Activated CD4-positive, alpha-beta memory T cell treated with anti-CD3 and anti-CD28 coated beads, Interleukin-2, amount 10 ng/mL, durations not matched to agents 7 days and 5 days (primary cell): ENCODE data around the gene GSTO2. TPM values are rescaled to one million over a fixed set of nuclear protein-coding genes. Genes with fewer than 3 reads are reported as not detected.
A peak's percentile ranks its signal among the peaks of the same experiment; 100 is the strongest.

Experiments
- CTCF ChIA-PET: fragments of 350-600 bp; sonication (Branson Sonifier 250); formaldehyde crosslinking; loops from one replicate; lab custom pipeline; 2021; ENCODE audit warnings: antibody characterized with exemption, inconsistent platforms; lab: Charles Lee
- POLR2A ChIA-PET: fragments of 350-600 bp; sonication (Branson Sonifier 250); formaldehyde crosslinking; loops from one replicate; lab custom pipeline; 2021; ENCODE audit warnings: antibody characterized with exemption; lab: Charles Lee
- DNase-seq: peaks from one replicate; pipeline ENCODE4 v3.0.0-alpha.2; 2020
- H3K27ac Mint-ChIP-seq: one replicate; pipeline ENCODE4 v1.8.0; 2021; ENCODE audit warnings: mild to moderate bottlenecking, mixed read lengths
- H3K27me3 Mint-ChIP-seq: one replicate; pipeline ENCODE4 v1.8.0; 2021; ENCODE audit warnings: mixed read lengths
- H3K36me3 Mint-ChIP-seq: one replicate; pipeline ENCODE4 v1.8.0; 2021; ENCODE audit warnings: low read depth, mixed read lengths
- H3K4me1 Mint-ChIP-seq: one replicate; pipeline ENCODE4 v1.8.0; 2021; ENCODE audit warnings: mixed read lengths
- H3K4me3 Mint-ChIP-seq: one replicate; pipeline ENCODE4 v1.8.0; 2021; ENCODE audit warnings: mild to moderate bottlenecking, mixed read lengths
- H3K9me3 Mint-ChIP-seq: one replicate; pipeline ENCODE4 v1.8.0; 2021; ENCODE audit warnings: mixed read lengths
- total RNA-seq, 2 experiments: library from RNA; stranded (reverse); gene quantifications; one replicate each; pipeline ENCODE4 v1.2.3, GENCODE V29; 2021

The GSTO2 gene
- total RNA-seq, 2 experiments from 2014 or later, result 0.88 to 1.8 TPM

GRCh38 chr10:104267721-104268404 is 1.1 kb upstream of the GSTO2 start:
- ChIA-PET CTCF (interaction anchor here (1.2 to 2.3 kb wide), 3 partner anchors 10 to 86 kb away, joined by 3 to 7 read pairs (median 4); partner anchors contain the start of gene CFAP58), POLR2A (interaction anchor here (0.6 to 5.1 kb wide), 7 partner anchors 11 to 146 kb away, joined by 3 to 62 read pairs (median 4); partner anchors contain the start of genes CFAP58, GSTO1, ITPRIP and SFR1)
- H3K27me3 Mint-ChIP-seq, result no peaks in the 10 kb centered on the region
- peaks cover 47% of the 10 kb centered on the region for H3K36me3 Mint-ChIP-seq
- peak overlapping the region; percentile 93 for H3K27ac Mint-ChIP-seq
- peak overlapping the region; percentile 84 for H3K4me3 Mint-ChIP-seq
- DNase-seq, result no peak
- peaks cover 49% of the 10 kb centered on the region for H3K4me1 Mint-ChIP-seq
- H3K9me3 Mint-ChIP-seq, result no peaks in the 10 kb centered on the region

DNA sequence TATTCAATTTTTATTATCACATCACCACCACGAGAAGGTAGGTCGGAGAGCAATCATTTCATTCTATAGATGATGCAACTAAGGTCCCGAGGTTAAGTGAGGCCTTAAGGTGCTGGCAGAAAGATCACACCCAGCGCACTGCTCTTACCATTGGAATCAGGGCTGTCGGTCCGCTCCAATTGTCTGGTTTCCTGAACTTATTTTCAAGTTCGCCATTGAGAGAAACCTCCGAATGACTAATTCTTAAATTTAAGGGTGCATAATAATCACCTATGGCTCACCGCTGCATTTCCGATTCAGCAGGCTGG is 625 bp upstream of the GSTO2 start:
- H3K4me1 Mint-ChIP-seq, result peaks cover 48% of the 10 kb centered on the region
- no peaks in the 10 kb centered on the region for H3K9me3 Mint-ChIP-seq
- peaks cover 47% of the 10 kb centered on the region for H3K36me3 Mint-ChIP-seq
- ChIA-PET POLR2A (interaction anchor here (0.7 to 5.1 kb wide), 12 partner anchors 11 to 352 kb away, joined by 3 to 62 read pairs (median 6); partner anchors contain the start of genes CFAP43, CFAP58, GSTO1 and ITPRIP), CTCF (interaction anchor here (1.3 to 2.3 kb wide), 4 partner anchors 18 to 85 kb away, joined by 3 to 7 read pairs (median 5); partner anchors contain the start of genes CFAP58 and ITPRIP)
- peak overlapping the region; percentile 84 for H3K4me3 Mint-ChIP-seq
- peak overlapping the region; percentile 93 for H3K27ac Mint-ChIP-seq
- no peaks in the 10 kb centered on the region for H3K27me3 Mint-ChIP-seq
- no peak for DNase-seq

- H3K36me3 Mint-ChIP-seq, result peaks cover 5% of the 10 kb centered on the region
- ChIA-PET CTCF (interaction anchor here (1.2 to 9.8 kb wide), 15 partner anchors 10 to 385 kb away, joined by 3 to 149 read pairs (median 20); partner anchors contain the start of genes CFAP58, GSTO1, ITPRIP and SFR1), POLR2A (interaction anchor here (0.7 to 1.4 kb wide), 6 partner anchors 10 to 152 kb away, joined by 3 to 5 read pairs (median 4); partner anchors contain the start of genes ITPRIP and SFR1)
- no peak overlapping the region for H3K4me3 Mint-ChIP-seq
- no peak overlapping the region for H3K27ac Mint-ChIP-seq
- no peaks in the 10 kb centered on the region for H3K9me3 Mint-ChIP-seq
- DNase-seq, result no peak
- H3K4me1 Mint-ChIP-seq, result peaks cover 12% of the 10 kb centered on the region
- H3K27me3 Mint-ChIP-seq, result peaks cover 10% of the 10 kb centered on the region
Measured at GRCh38 chr10:104273286-104273685, 4.3 kb downstream of the GSTO2 start.

DNA sequence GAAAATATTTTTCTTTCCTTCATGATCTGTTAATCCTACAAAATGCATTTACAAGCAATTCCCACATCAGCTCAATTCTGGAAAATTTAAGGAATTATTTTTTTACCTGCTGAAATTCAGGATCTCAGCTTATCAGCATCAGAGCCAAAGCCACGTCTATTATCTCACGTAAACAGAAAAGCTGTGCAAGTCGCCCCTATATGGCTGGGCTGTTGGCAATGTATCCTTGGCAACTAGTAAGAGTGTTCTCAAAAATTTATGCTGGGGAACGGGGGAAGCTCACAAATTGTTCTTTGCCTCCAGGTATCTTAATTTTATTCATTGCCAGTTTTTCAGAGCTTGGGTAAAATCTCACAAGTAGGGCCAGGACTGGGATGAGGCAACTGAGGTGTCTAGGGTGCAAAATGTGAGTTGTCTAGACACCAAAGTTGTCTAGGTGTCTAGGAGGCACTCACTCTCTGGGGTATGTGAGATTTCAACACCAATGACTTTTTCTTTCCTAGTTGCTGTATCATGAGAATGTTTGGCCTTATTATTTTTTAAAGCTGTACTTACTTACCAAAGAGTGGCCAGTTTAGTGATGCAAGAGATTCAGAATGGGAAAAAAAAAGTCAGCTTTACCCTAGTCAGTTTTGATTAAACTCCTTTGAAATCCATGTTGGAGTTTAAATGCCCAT is 5.1 kb downstream of the GSTO2 start:
- DNase-seq, result no peak
- no peaks in the 10 kb centered on the region for H3K9me3 Mint-ChIP-seq
- no peak overlapping the region for H3K4me3 Mint-ChIP-seq
- peaks cover 10% of the 10 kb centered on the region for H3K27me3 Mint-ChIP-seq
- H3K4me1 Mint-ChIP-seq, result peaks cover 10% of the 10 kb centered on the region
- no peaks in the 10 kb centered on the region for H3K36me3 Mint-ChIP-seq
- POLR2A ChIA-PET, result interaction anchor here (1.0 to 1.6 kb wide), 9 partner anchors 12 to 152 kb away, joined by 4 to 8 read pairs (median 5); partner anchors contain the start of genes CFAP58, ITPRIP and SFR1
- H3K27ac Mint-ChIP-seq, result no peak overlapping the region
- CTCF ChIA-PET, result interaction anchor here (0.8 to 9.8 kb wide), 33 partner anchors 9 to 386 kb away, joined by 3 to 149 read pairs (median 5); partner anchors contain the start of genes CFAP58, GSTO1, ITPRIP and SFR1

GRCh38 chr10:104274762-104275721 is 6.1 kb downstream of the GSTO2 start:
- CTCF ChIA-PET, result interaction anchor here (0.8 to 9.8 kb wide), 38 partner anchors 8 to 387 kb away, joined by 3 to 149 read pairs (median 4); partner anchors contain the start of genes CFAP43, CFAP58, GSTO1 and ITPRIP
- no peak overlapping the region for H3K27ac Mint-ChIP-seq
- no peaks in the 10 kb centered on the region for H3K36me3 Mint-ChIP-seq
- POLR2A ChIA-PET, result interaction anchor here (0.7 to 2.3 kb wide), 9 partner anchors 8 to 78 kb away, joined by 3 to 8 read pairs (median 5); partner anchors contain the start of genes CFAP58 and ITPRIP
- H3K27me3 Mint-ChIP-seq, result peaks cover 10% of the 10 kb centered on the region
- H3K4me3 Mint-ChIP-seq, result peak overlapping the region; percentile 21
- peak; percentile 53 for DNase-seq
- H3K4me1 Mint-ChIP-seq, result peaks cover 6% of the 10 kb centered on the region
- H3K9me3 Mint-ChIP-seq, result no peaks in the 10 kb centered on the region

- ChIA-PET CTCF (interaction anchor here (1.1 to 9.8 kb wide), 7 partner anchors 10 to 75 kb away, joined by 3 to 149 read pairs (median 30); partner anchors contain the start of genes CFAP58 and ITPRIP), POLR2A (interaction anchor here (1.1 to 2.3 kb wide), 2 partner anchors 9 to 14 kb away, joined by 3 to 5 read pairs; no protein-coding TSS in a partner anchor)
Measured at GRCh38 chr10:104276192-104276591, 7.2 kb downstream of the GSTO2 start.

GRCh38 chr10:104277785-104278184 is 8.8 kb downstream of the GSTO2 start:
- DNase-seq, result no peak
- Mint-ChIP-seq H3K36me3 (no peaks in the 10 kb centered on the region), H3K4me1 (peaks cover 6% of the 10 kb centered on the region), H3K27me3 (peaks cover 24% of the 10 kb centered on the region), H3K9me3 (no peaks in the 10 kb centered on the region), H3K27ac (no peak overlapping the region), H3K4me3 (no peak overlapping the region)
- CTCF ChIA-PET, result interaction anchor here (0.6 to 9.8 kb wide), 6 partner anchors 9 to 73 kb away, joined by 3 to 149 read pairs (median 4); partner anchors contain the start of gene CFAP58
- POLR2A ChIA-PET, result interaction anchor here (0.6 to 4.1 kb wide), 3 partner anchors 9 to 63 kb away, joined by 3 to 16 read pairs (median 3); partner anchors contain the start of genes CFAP43 and GSTO2

More at GRCh38 chr10:104276192-104276591, 7.2 kb downstream of the GSTO2 start:
- peaks cover 6% of the 10 kb centered on the region for H3K4me1 Mint-ChIP-seq
- DNase-seq, result no peak
- H3K27ac Mint-ChIP-seq, result no peak overlapping the region
- H3K36me3 Mint-ChIP-seq, result no peaks in the 10 kb centered on the region
- no peaks in the 10 kb centered on the region for H3K9me3 Mint-ChIP-seq
- H3K4me3 Mint-ChIP-seq, result no peak overlapping the region
- peaks cover 16% of the 10 kb centered on the region for H3K27me3 Mint-ChIP-seq

DNA sequence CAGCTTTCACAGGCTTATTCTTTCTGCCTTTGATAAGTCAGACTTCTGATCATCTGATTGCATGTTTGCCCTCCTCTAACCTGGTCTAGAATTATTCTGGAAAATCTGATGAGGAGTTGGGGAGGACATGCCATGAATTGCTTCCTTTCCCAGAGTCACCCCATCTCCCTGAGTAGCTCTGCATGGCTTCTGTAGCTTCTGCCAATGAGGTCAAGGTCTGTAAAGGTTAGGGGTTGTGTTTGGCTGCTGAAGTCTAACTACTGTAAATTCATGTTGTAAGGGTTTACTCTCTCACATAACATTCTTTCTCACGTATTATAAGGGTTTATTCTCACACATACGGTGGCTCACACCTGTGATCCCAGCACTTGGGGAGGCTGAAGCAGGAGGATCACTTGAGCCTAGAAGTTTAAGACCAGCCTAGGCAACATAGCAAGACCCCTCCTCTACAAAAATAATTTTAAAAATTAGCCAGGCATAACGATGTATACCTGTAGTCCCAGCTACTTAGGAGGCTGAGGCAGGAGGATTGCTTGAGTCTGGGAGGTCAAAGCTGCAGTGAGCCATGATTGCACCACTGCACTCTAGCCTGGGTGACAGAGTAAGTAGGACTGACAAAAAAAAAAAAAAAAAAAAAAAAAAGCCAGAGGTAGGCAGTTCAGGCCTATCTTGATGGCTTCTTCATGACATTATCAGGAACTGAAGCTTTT is 10.7 kb downstream of the GSTO2 start:
- H3K4me1 Mint-ChIP-seq, result peaks cover 1% of the 10 kb centered on the region
- no peak for DNase-seq
- no peaks in the 10 kb centered on the region for H3K9me3 Mint-ChIP-seq
- peaks cover 26% of the 10 kb centered on the region for H3K27me3 Mint-ChIP-seq
- H3K4me3 Mint-ChIP-seq, result no peak overlapping the region
- CTCF ChIA-PET, result interaction anchor here (0.9 to 9.8 kb wide), 3 partner anchors 11 to 71 kb away, joined by 4 to 149 read pairs (median 64); partner anchors contain the start of gene CFAP58
- no peaks in the 10 kb centered on the region for H3K36me3 Mint-ChIP-seq
- POLR2A ChIA-PET, result interaction anchor here (1.0 to 4.1 kb wide), 3 partner anchors 11 to 66 kb away, joined by 3 to 16 read pairs (median 3); partner anchors contain the start of gene GSTO2
- H3K27ac Mint-ChIP-seq, result no peak overlapping the region

- no peak overlapping the region for H3K27ac Mint-ChIP-seq
- POLR2A ChIA-PET, result no interaction called here
Measured at GRCh38 chr10:104281694-104282093, 12.7 kb downstream of the GSTO2 start.

DNA sequence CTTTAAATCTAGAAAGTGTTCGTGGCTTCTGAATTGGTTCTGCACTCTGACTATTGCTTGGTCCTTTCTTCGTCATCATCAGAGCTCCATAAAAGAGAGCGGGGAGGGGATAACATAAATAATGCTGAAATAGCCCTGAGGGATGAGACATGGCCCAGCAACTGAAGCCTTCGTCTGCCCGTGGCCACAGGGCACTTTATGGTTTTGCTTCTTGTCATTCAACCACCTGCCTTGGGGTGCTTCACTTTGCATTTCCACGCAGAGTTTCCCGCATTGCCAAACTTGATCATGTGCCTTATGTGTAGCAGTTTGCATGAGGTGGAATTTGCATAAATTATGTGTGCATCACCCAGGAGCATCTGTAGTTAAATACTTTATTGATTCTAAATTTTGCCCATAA is 15.9 kb downstream of the GSTO2 start:
- Mint-ChIP-seq H3K36me3 (no peaks in the 10 kb centered on the region), H3K9me3 (no peaks in the 10 kb centered on the region), H3K27me3 (peaks cover 38% of the 10 kb centered on the region), H3K27ac (no peak overlapping the region), H3K4me3 (no peak overlapping the region), H3K4me1 (no peaks in the 10 kb centered on the region)
- CTCF ChIA-PET, result interaction anchor here (1.0 to 4.0 kb wide), 3 partner anchors 8 to 62 kb away, joined by 4 to 30 read pairs (median 6); no protein-coding TSS in a partner anchor
- POLR2A ChIA-PET, result no interaction called here
- DNase-seq, result no peak

More at GRCh38 chr10:104281694-104282093, 12.7 kb downstream of the GSTO2 start:
- H3K9me3 Mint-ChIP-seq, result no peaks in the 10 kb centered on the region
- peaks cover 24% of the 10 kb centered on the region for H3K27me3 Mint-ChIP-seq
- no peaks in the 10 kb centered on the region for H3K4me1 Mint-ChIP-seq
- no peak overlapping the region for H3K4me3 Mint-ChIP-seq
- no peaks in the 10 kb centered on the region for H3K36me3 Mint-ChIP-seq
- CTCF ChIA-PET, result interaction anchor here (2.6 to 6.0 kb wide), 2 partner anchors 10 kb away, joined by 14 to 64 read pairs; no protein-coding TSS in a partner anchor
- no peak for DNase-seq

GRCh38 chr10:104286939-104287338 is 18.0 kb downstream of the GSTO2 start:
- Mint-ChIP-seq H3K4me1 (peaks cover 6% of the 10 kb centered on the region), H3K4me3 (no peak overlapping the region), H3K9me3 (no peaks in the 10 kb centered on the region), H3K27ac (no peak overlapping the region), H3K27me3 (peaks cover 38% of the 10 kb centered on the region), H3K36me3 (no peaks in the 10 kb centered on the region)
- DNase-seq, result no peak
- POLR2A ChIA-PET, result no interaction called here
- CTCF ChIA-PET, result interaction anchor here (0.5 to 4.0 kb wide), 6 partner anchors 12 to 575 kb away, joined by 3 to 30 read pairs (median 5); partner anchors contain the start of gene GSTO2
